Vagina (tissue), 2 donors: ENCODE results near the gene MRPL3. TPM values are rescaled to one million over a fixed set of nuclear protein-coding genes. Genes with fewer than 3 reads are reported as not detected.

ENCODE experiments used
- DNase-seq, 2 donors: peaks; one replicate each; pipeline ENCODE4 v3.0.0-alpha.2; 2017; ENCODE audit errors: extremely low spot score in 2 of 2
- H3K27ac ChIP-seq: fragments of 200-600 bp; sonication (generic); one replicate; pipeline ENCODE4 v1.5.1; 2019
- H3K27me3 ChIP-seq: fragments of 200-600 bp; sonication (generic); one replicate; pipeline ENCODE4 v1.5.1; 2019
- H3K36me3 ChIP-seq, 2 donors: fragments of 200-600 bp; sonication (generic); one replicate each; pipeline ENCODE4 v1.5.1; 2017 to 2019
- H3K4me1 ChIP-seq: fragments of 200-600 bp; sonication (generic); one replicate; pipeline ENCODE4 v1.5.1; 2019
- H3K4me3 ChIP-seq, 2 donors: fragments of 200-600 bp; sonication (generic); 1 replicate in 1 of 2; 2 replicates in 1 of 2; pipeline ENCODE4 v1.5.1; 2016 to 2019
- H3K9me3 ChIP-seq: fragments of 200-600 bp; sonication (generic); one replicate; pipeline ENCODE4 v1.5.1; 2019
- POLR2A ChIP-seq, 2 donors: fragments of 450-650 bp; IDR thresholded peaks; one replicate each; pipeline ENCODE4 v1.6.1; 2017; ENCODE audit warnings: antibody characterized with exemption in 2 of 2, mild to moderate bottlenecking in 2 of 2, moderate library complexity in 2 of 2
- POLR2AphosphoS5 ChIP-seq, 2 donors: sonication (generic); formaldehyde crosslinking; IDR thresholded peaks; one replicate each; pipeline ENCODE4 v1.9.0; 2017; ENCODE audit warnings: antibody characterized with exemption in 2 of 2, mild to moderate bottlenecking in 2 of 2, low read depth in 1 of 2; ENCODE audit not compliant: insufficient read depth in 1 of 2
- intact Hi-C: fragments of 100-400 bp; cut with DNase I; formaldehyde crosslinking; loops from one replicate; pipeline ENCODE4 v1.15.1; 2023
- total RNA-seq: library from RNA; depleted of rRNA; stranded (reverse); fragments of >200 nt; gene quantifications from one replicate; pipeline ENCODE4 v1.2.3, GENCODE V29; 2016
- TF ChIP-seq, protein P1 (sequence below), 3 experiments: fragments of 450-650 bp in 2 of 3; fragments of 200-600 bp in 1 of 3; sonication (generic) in 1 of 3; IDR thresholded peaks; one replicate each; pipeline ENCODE4 v1.5.1; 2017 to 2019; ENCODE audit warnings: antibody characterized with exemption in 3 of 3, mild to moderate bottlenecking in 2 of 3, moderate library complexity in 2 of 3

Gene MRPL3
- total RNA-seq, 1 donor from 2014 or later = 52.3 TPM

- peaks cover 6% of the 10 kb centered on the region for H3K4me1 ChIP-seq
- no peak overlapping the region for H3K27ac ChIP-seq
- no peak overlapping the region for H3K4me3 ChIP-seq
- TF ChIP-seq, protein P1, sequence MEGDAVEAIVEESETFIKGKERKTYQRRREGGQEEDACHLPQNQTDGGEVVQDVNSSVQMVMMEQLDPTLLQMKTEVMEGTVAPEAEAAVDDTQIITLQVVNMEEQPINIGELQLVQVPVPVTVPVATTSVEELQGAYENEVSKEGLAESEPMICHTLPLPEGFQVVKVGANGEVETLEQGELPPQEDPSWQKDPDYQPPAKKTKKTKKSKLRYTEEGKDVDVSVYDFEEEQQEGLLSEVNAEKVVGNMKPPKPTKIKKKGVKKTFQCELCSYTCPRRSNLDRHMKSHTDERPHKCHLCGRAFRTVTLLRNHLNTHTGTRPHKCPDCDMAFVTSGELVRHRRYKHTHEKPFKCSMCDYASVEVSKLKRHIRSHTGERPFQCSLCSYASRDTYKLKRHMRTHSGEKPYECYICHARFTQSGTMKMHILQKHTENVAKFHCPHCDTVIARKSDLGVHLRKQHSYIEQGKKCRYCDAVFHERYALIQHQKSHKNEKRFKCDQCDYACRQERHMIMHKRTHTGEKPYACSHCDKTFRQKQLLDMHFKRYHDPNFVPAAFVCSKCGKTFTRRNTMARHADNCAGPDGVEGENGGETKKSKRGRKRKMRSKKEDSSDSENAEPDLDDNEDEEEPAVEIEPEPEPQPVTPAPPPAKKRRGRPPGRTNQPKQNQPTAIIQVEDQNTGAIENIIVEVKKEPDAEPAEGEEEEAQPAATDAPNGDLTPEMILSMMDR (IDR thresholded peaks at IDR 0.05) = no peak
- TF ChIP-seq POLR2AphosphoS5 (IDR thresholded peaks at IDR 0.05; ENCODE audit: insufficient read depth in 1 of 2, low read depth in 1 of 2) = no peak
- no peak for TF ChIP-seq POLR2A (IDR thresholded peaks at IDR 0.05)
- H3K27me3 ChIP-seq = no peaks in the 10 kb centered on the region
- no peaks in the 10 kb centered on the region for H3K36me3 ChIP-seq
- H3K9me3 ChIP-seq = no peaks in the 10 kb centered on the region
- intact Hi-C loops = no loop called here
- DNase-seq = no peak
Observed at GRCh38 chr3:131546441-131546840, 43.7 kb upstream of the MRPL3 start.

- Histone ChIP-seq H3K9me3 (no peaks in the 10 kb centered on the region), H3K27ac (no peak overlapping the region), H3K4me1 (peaks cover 6% of the 10 kb centered on the region), H3K36me3 (no peaks in the 10 kb centered on the region), H3K27me3 (no peaks in the 10 kb centered on the region), H3K4me3 (no peak overlapping the region)
- DNase-seq = no peak
- TF ChIP-seq, protein P1 (IDR thresholded peaks at IDR 0.05) = no peak
- TF ChIP-seq POLR2AphosphoS5 (IDR thresholded peaks at IDR 0.05; ENCODE audit: insufficient read depth in 1 of 2, low read depth in 1 of 2) = no peak
- intact Hi-C loops = no loop called here
Observed at GRCh38 chr3:131544557-131544956, 41.8 kb upstream of the MRPL3 start.

- Histone ChIP-seq H3K36me3 (no peaks in the 10 kb centered on the region), H3K4me3 (no peak overlapping the region), H3K27ac (no peak overlapping the region), H3K27me3 (no peaks in the 10 kb centered on the region), H3K9me3 (no peaks in the 10 kb centered on the region), H3K4me1 (peaks cover 6% of the 10 kb centered on the region)
- TF ChIP-seq, protein P1 (IDR thresholded peaks at IDR 0.05) = no peak
- no peak for TF ChIP-seq POLR2A (IDR thresholded peaks at IDR 0.05)
- peak in 1 of 2 donors; percentile 74 for TF ChIP-seq POLR2AphosphoS5 (IDR thresholded peaks at IDR 0.05; ENCODE audit: insufficient read depth in 1 of 2, low read depth in 1 of 2)
- DNase-seq = no peak
- intact Hi-C loops = no loop called here
Observed at GRCh38 chr3:131543714-131544113, 40.9 kb upstream of the MRPL3 start.

DNA sequence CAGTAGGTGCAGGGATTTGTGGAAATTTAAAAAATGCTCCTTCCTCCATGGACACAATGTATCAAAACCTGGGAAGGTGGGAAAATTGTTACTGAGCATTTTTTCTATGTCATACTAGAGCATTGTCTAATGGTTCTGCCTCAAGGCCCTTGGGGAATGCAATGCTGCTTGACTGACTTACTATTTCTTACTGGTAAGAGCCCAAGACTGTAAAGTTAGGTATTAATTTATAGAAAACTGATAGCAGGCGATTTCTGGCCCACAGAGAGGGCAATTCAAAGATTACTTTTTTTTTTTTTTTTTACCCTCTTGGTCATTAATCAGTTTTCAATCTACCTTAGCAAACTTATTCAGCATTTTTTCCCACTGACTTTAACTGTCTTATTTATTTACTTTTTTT is 38.5 kb upstream of the MRPL3 start:
- Histone ChIP-seq H3K9me3 (no peaks in the 10 kb centered on the region), H3K4me1 (peaks cover 6% of the 10 kb centered on the region), H3K27ac (no peak overlapping the region), H3K36me3 (no peaks in the 10 kb centered on the region), H3K4me3 (no peak overlapping the region), H3K27me3 (no peaks in the 10 kb centered on the region)
- no peak for TF ChIP-seq POLR2A (IDR thresholded peaks at IDR 0.05)
- TF ChIP-seq POLR2AphosphoS5 (IDR thresholded peaks at IDR 0.05; ENCODE audit: insufficient read depth in 1 of 2, low read depth in 1 of 2) = no peak
- TF ChIP-seq, protein P1 (IDR thresholded peaks at IDR 0.05) = no peak
- intact Hi-C loops = no loop called here
- no peak for DNase-seq

- TF ChIP-seq POLR2A (IDR thresholded peaks at IDR 0.05) (no peak), POLR2AphosphoS5 (IDR thresholded peaks at IDR 0.05; ENCODE audit: insufficient read depth in 1 of 2, low read depth in 1 of 2) (no peak)
- TF ChIP-seq, protein P1 (IDR thresholded peaks at IDR 0.05) = no peak
- H3K4me3 ChIP-seq = no peak overlapping the region
- no peak for DNase-seq
- no peaks in the 10 kb centered on the region for H3K9me3 ChIP-seq
- H3K4me1 ChIP-seq = peaks cover 6% of the 10 kb centered on the region
- no peaks in the 10 kb centered on the region for H3K27me3 ChIP-seq
- intact Hi-C loops = no loop called here
- H3K36me3 ChIP-seq = no peaks in the 10 kb centered on the region
- no peak overlapping the region for H3K27ac ChIP-seq
Observed at GRCh38 chr3:131540821-131541220, 38.0 kb upstream of the MRPL3 start.
